HG02943 (cell line): ENCODE measurements around the gene TMEM116.
"Not testable (repeated sequence)": the region's sequence is repeated elsewhere in the genome, so short reads cannot be mapped to it uniquely, and the experiment has no call there.

Experiments
- ATAC-seq: cut with Tn5 transposase; IDR thresholded peaks from one replicate; pipeline ENCODE4 v1.9.1; 2021; ENCODE audit warnings: mild to moderate bottlenecking, low read depth, moderate library complexity; ENCODE audit not compliant: unreplicated experiment

The TMEM116 gene

DNA sequence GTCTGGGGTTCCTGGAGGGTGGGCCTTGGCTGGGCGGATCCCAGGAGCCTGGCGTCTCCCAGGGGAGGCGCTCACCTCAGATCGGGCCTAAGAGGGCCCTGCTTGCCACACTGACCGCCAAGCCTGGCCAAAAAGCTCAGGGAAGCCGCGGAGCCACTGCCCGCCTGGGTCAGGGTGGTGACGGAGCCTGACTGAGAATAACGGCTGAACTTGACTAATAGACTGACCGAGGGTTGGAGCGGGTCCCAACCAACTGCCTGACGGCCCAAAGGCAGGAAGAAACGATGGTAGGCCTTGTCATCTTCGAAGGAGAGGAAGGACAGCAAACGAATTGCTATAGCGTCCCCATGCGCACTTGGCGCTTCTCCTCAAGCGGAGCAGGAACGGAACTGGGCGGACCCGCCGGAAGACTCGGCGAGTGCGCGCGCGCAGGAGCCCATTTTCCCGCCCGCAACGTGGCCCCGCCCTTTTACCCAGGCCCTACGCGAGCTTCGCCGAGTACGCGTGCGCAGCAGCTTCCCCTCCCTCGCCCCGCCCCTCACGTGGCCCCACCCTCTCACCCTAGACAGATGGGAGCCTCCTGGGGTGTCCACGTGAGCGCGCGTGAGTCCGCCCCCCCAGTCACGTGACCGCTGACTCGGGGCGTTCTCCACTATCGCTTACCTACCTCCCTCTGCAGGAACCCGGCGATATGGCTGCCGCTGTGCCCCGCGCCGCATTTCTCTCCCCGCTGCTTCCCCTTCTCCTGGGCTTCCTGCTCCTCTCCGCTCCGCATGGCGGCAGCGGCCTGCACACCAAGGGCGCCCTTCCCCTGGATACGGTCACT lies at the start of gene TMEM116, which contains the start of gene ERP29:
TSS of gene TMEM116 (minus strand) at position 391 of the 826 bp plus-strand sequence. CDS start 7,895 bp downstream, outside the sequence.
TSS of gene ERP29 (plus strand) at position 652 of the 826 bp plus-strand sequence. CDS start at position 692, 40 bp downstream.
- ATAC-seq = peak; percentile 68

DNA sequence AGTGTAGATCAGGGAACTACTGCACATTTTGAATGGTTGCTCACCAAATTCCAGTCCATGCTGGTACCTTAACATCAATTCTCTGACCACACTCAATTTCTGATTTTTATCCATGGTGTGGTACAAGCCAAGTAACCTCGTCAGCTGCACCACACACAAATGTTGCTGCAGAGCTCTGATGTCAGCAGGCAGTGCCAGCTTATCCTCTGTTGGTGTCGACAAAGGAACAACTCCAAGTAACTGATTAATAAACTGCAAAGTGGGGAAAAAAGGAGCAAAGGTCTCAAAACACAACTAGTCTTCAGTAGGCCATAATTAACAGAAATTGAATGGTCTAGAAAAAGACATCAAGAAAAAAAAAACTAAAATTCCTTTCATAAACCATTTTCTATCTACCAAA lies 48.2 kb upstream of the TMEM116 start:
- no peak for ATAC-seq

DNA sequence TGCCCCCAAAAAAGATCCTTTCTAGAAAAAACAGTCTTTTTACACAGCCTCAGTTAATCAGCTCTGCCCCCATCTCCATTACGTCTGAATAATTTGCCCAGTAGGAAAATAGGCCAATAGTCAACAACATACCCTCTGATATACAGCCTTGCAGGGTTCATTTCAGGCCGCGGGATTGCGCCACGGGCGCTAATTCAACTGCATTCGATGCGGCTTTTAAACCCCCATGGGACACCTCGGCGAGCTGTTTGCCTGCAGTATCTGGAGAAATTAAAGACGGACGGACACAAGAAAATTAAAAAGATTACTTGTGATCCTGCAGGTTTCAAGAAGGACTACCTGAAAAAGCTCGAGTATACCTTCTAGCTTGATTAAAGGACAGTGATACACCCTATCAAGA lies 36.4 kb upstream of the TMEM116 start:
- no peak for ATAC-seq

DNA sequence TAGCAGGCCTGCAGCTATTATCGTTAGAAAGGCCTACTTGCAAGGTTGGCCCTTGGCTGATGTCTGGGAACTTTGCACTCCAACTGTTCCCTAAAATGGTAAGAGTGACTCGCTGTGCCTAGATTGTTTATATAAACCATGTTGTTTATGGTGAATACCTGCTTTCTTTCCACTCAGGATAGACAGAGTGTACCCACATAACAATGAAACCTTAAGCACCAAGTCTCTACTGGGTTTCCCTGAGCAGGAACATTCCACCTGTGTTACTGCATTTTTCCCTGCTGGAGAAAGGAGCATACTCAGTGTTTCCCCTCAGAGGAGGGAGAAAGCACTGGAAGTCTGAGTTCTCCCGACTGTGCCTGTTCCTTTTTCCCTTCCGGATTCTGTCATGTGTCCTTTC lies 33.0 kb upstream of the TMEM116 start:
- ATAC-seq = no peak

DNA sequence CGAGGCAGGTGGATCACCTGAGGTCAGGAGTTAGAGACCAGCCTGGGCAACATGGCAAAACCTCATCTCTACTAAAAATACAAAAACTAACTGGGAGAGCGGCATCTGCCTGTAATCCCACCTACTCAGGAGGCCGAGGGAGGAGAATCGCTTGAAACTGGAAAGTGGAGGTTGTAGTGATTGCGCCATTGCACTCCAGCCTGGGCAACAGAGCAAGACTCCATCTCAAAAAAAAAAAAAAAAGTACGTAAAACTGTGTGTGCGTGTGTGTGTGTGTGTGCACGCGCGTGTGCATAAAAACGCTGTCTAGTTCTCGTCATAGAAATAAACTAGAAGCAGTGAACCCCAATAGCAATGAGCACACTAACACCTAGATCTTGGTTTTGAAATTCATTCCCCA lies 23.6 kb upstream of the TMEM116 start:
- not testable (repeated sequence) for ATAC-seq

DNA sequence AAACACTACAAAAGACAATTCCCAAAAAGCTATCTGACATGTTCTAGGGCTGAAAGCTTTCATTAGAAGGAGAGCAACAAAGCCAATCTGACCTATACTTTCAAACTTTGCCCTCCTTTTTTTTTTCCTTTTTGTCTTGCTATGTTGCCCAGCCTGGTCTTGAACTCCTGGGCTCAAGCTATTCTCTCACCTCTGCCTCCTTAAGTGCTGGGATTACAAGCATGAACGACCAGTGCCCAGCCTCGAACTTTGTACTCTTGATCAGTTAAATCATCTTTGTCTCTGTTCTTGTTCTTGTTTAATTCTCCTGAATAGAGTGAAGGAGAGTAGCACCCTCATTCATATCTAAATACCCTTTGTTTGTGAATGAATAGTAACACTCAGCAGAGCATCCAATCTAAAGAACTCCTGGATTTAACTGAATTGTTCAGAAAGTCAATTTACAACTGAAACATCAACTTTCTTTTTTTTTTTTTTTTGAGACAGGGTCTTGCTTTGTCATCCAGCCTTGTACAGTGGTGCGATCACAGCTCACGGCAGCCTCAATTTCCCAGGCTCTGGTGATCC lies 22.3 kb upstream of the TMEM116 start:
- no peak for ATAC-seq

DNA sequence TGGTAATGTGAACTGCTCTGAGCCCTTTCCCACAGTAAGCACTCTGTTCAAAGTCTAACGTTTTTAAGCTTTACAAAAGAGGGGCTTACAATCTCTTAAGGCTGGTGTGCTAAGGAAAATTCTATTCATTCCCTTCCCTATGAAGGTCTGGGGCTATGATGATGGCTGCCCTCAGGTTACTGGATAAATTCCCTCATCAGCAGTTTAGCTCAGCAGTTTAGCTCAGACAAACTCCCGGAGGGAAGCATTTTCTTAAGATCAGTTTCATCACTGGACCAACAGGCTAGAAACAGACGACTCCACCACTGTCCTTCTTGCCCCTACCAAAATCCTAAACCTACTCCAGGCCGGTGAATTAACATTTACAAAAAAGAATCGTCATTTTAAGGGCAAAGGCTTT lies 19.3 kb upstream of the TMEM116 start:
- ATAC-seq = no peak

DNA sequence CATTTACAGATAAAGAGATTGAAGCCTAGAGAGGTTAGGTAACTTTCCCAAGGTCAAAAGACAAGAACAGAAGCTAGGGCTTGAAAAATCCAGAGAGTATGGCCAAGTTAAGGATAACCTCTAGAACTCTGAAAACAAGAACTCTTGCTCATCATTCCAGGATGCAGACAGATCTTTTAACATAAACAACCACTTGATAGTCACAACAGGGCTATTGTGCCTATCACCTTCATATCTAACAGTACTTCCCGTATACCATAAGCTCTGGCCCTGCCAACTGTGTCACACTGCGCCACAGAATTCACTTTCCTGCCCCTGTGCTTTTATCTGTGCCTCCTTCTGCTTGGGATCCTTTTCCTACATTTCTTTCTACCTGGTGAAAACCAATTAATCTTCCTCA lies 18.5 kb upstream of the TMEM116 start:
- no peak for ATAC-seq

DNA sequence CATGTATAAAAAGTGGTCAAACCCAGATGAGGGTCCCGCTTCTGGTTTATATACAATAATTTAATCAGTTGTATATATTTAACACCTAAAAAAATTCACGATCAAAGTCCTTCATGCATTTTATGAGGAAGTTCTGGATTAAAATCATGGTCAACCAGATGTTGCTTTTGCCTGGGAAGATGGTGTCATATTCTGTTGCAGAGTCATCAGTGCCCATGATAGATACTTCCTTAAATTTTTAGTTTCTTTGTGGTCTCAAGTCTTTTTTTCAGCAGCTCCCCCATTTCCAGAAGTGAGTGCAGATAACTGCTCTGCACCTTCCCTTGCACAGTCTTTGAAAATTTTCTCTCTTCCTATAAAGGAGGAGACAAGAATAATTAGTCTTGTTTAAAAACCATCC lies 16.3 kb upstream of the TMEM116 start:
- ATAC-seq = no peak

DNA sequence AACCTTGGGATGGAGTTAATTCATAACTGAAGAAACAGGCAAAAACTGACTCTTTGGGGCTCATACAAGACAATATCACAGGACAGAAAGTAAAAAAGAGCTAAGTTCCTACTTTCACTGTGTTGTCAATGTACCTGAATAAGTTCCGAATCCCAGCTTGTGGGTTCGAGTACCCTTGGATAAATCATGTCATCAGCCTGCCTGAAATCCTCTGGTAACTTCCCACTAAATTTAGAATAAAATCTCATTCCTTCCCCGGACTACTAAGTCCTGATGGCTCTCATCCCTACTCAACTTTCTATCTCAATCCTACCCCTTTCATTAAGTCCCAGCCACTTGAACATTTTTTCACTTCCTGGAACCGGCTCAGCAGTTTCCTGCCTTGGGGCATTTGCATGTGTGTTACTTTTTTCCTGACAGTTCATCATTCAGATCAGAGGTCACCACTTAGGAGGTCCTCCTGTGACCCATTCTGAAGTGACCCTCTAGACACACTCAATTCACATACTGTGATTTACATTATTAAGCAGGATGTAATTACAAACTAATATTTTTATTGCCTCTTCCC lies 12.9 kb upstream of the TMEM116 start:
- ATAC-seq = no peak

DNA sequence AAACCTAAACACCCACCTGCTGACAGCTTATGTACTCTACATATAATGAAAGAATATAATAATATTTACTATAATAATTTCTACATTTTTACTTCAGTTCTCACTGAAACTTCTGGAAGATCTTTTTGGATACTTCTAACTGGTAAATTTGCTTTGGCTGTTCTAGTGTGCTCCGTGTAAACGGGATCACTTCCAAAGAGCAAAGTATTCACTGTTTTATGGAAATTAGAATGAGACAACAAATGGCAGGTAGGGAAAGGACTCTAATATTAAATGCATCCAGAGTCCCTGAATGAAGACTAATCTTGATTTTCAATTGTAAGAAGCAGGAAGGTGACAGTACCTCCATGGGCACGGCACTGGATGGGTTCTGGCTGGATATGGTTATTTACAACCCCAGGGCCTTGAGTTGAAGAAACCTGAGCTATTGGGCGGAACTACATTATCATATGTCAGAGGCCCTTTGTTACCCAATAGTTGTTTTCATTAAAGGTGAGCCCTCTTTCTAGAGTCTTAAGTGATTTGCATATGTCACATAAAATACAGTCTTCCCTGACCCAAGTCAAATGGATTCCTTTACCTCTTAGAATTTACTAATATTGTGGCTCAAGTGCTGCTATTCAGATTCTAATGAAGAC lies 10.9 kb upstream of the TMEM116 start:
- no peak for ATAC-seq

DNA sequence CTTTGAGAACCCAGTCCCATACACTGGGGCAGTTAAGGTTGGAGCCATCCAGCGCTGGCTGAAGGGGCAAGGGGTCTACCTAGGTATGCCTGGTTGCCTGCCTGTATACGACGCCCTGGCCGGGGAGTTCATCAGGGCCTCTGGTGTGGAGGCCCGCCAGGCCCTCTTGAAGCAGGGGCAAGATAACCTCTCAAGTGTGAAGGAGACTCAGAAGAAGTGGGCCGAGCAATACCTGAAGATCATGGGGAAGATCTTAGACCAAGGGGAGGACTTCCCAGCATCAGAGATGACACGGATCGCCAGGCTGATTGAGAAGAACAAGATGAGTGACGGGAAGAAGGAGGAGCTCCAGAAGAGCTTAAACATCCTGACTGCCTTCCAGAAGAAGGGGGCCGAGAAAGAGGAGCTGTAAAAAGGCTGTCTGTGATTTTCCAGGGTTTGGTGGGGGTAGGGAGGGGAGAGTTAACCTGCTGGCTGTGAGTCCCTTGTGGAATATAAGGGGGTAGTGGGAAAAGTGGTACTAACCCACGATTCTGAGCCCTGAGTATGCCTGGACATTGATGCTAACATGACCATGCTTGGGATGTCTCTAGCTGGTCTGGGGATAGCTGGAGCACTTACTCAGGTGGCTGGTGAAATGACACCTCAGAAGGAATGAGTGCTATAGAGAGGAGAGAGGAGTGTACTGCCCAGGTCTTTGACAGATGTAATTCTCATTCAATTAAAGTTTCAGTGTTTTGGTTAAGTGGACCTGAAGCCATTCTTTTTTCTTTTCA lies 9.5 kb upstream of the TMEM116 start:
- ATAC-seq = no peak

DNA sequence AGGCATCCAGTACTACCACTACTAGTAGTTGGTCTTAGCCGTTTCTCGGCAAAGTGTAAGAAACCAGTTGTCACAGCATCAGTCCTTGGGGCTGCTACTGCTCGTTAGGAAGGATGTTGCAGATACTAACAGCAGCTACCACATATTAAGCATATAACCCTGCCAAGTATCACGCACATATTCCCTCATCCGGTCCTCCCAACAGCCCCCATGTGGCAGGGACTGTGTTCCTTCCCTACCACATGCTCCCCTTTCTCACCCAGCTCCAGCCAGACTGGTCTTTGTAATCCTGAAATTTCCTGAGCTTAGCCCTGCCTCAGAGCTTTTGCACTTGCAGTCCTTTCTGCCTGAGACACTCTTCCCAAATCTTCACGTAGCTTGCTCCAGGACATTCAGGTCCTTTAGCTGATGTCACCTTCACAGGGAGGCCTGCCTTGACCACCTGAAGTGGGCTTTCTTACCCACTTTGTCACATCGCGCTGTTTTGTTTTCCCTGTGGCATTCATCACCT lies 8.0 kb upstream of the TMEM116 start:
- no peak for ATAC-seq

DNA sequence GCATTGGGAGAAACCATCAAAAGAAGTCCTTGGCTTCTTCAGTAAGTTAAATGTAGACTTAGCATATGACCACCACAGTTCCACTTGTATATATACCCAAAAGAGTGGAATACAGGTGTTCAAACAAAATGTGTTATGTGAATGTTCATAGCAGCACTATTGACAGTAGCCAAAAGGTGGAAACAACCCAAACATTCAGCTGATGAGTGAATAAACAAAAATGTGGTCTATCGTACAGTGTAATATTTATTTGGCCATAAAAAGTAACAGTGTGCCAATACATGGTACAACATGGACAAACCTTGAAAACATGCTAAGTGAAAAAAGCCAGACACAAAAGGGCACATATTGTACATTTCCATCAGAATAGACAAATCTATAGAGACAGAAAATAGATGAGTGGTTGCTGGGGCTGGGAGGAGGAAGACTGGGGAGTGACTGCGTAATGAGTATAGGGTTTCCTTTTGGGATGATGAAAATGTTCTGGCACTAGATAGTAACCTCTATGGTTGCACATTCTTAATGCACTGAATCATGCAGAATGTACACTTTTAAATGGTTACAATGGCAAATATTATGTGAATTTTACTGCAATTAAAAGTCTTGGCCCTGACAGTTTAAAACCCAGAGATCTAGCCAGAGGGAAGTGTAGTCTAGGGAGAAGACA lies 5.7 kb upstream of the TMEM116 start:
- ATAC-seq = no peak

DNA sequence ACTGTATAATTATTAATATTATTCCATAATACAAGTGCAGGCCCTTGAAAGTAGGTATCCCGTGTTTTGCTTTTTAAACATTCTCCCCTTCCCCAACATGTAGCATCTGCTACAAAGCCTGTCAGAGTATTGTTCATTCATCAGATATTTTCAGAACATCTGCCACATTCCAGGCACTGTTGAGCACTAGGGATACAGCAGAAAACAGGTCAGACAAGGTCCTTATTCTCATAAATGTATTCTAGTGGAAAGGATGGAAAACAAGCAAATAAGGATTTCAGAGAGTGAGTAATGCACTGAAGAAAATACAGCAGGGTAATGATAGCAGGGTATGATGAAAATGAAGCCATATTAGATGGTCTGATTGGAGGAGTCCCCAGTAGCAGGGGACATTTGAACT lies 4.1 kb upstream of the TMEM116 start:
- no peak for ATAC-seq

DNA sequence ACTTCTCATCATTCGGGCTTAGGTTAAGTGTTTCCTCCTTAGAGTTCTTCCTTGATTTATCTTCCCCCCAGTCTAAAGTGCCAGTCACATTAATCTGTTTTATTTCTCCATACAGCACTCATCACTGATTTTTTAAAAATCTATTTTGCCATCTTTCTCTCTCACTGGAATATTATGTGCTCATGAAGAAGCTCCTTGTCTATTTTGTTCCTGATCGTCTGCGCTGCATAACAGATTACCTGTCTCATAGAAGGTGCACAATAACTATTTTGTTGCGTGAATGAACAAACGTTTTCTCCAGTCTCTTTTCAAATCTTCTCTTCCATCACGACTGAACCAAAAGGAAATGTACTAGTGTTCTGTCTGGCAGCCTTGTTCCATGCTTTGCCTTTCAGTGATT lies 3.0 kb upstream of the TMEM116 start:
- no peak for ATAC-seq

DNA sequence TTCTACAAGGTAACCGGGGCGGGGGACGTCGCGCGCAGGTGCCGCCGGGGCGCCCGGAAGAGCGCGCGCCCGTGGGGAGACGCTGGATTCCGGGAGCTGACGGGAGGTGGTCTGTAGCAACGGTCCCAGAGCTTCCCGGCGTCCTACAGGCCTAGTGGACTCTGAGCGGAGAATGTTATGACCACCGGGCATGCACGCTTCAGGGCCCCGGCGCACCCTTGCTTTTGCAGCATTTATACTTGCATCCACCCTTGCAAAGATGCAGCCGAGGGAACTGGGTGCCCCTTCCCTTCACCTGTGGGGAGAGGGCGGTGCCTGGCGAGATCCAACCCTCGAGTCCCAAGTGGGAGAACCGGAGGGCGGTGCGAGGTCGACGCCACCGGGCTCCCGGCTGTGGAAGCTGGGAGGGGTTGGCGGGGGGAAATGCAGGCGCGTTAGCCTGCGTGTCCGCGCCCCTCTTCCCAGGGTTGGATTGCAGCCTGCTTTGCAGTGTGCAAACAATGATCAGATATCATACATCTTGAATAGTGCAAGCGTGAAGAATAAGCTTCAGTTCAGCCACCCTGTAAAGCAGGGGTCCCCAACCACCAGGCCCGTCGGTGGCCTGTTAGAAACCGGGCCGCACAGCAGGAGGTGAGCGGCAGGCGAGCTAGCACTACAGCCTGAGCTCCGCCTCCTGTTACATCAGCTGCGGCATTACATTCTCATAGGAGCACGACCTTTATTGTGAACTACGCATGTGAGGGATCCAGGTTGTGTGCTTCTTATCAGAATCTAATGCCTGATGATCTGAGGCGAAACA lies 837 bp upstream of the TMEM116 start:
- peak; percentile 33 for ATAC-seq

DNA sequence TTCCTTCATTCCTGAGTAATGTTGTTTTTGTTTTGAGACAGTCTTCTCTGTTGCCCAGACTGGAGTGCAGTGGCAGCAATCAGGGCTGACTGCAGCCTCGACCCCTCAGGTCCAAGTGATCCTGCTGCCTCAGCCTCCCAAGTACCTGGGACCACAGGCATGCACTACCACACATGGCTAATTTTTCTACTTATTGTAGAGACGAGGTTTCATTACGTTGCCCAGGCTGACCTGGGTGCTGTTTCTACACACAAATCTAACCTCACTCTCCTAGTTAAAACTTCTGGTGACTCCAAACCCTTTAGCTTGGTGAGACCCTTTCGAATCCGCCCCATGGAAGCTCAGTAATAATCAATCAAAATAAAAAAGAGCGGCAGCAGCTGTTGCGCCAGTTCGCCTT lies 1.3 kb downstream of the TMEM116 start:
- ATAC-seq = no peak
